Medulla oblongata (tissue), 1 donor: ENCODE data around the gene OR10H3.
A peak's percentile ranks its signal among the peaks of the same experiment; 100 is the strongest.

ENCODE experiments used
- DNase-seq: peaks from one replicate; pipeline ENCODE4 v3.0.0-alpha.2; 2015; ENCODE audit errors: extremely low spot score

The OR10H3 gene

GRCh38 chr19:15779756-15780476 is 42.1 kb downstream of the OR10H3 start:
- DNase-seq: peak; percentile 92

- peak; percentile 43 for DNase-seq
Measured at GRCh38 chr19:15780610-15781418, 43.0 kb downstream of the OR10H3 start.

- DNase-seq: no peak
Measured at GRCh38 chr19:15781661-15782060, 43.9 kb downstream of the OR10H3 start.

GRCh38 chr19:15782211-15782610 is 44.4 kb downstream of the OR10H3 start:
- no peak for DNase-seq

GRCh38 chr19:15782896-15783295 is 45.1 kb downstream of the OR10H3 start:
- peak; percentile 12 for DNase-seq

- DNase-seq: no peak
Measured at GRCh38 chr19:15787611-15788155, 49.9 kb downstream of the OR10H3 start, which contains the start of gene OR10H5. Gene OR10H5, plus strand, starts transcription at chr19:15787661. Its CDS starts 6,388 bp downstream, at chr19:15794049.

GRCh38 chr19:15788594-15789270 is 50.9 kb downstream of the OR10H3 start:
- no peak for DNase-seq

- no peak for DNase-seq
Measured at GRCh38 chr19:15790096-15790495, 52.3 kb downstream of the OR10H3 start.
